Endothelial cell of umbilical vein (primary cell): ENCODE measurements around the gene NT5C3A. TPM values are rescaled to one million over a fixed set of nuclear protein-coding genes. Genes with fewer than 3 reads are reported as not detected.
"Not testable (repeated sequence)": the region's sequence is repeated elsewhere in the genome, so short reads cannot be mapped to it uniquely, and the experiment has no call there.

ENCODE experiments used
- BruUV-seq: library from RNA; stranded (reverse); fragments of 400-500 nt; replicated peaks from 2 replicates; lab custom pipeline; 2021; lab: Mats Ljungman, UMichigan
- CTCF ChIA-PET: fragments of 300-600, 350-600 bp; sonication (Branson Sonifier 250); formaldehyde crosslinking; loops from one replicate; lab custom pipeline; 2021; ENCODE audit warnings: antibody characterized with exemption, inconsistent platforms; lab: Charles Lee
- POLR2A ChIA-PET: fragments of 300-600, 350-600 bp; sonication (Branson Sonifier 250); formaldehyde crosslinking; loops from one replicate; lab custom pipeline; 2021; ENCODE audit warnings: antibody characterized with exemption, inconsistent platforms; lab: Charles Lee
- DNase-seq: peaks from one replicate; pipeline ENCODE4 v3.0.0-alpha.2; 2011; ENCODE audit warnings: low read depth, low spot score
- FAIRE-seq: peaks from 2 replicates; lab custom pipeline; 2011; peaks lifted over from hg19 to GRCh38; lab: Jason Lieb, UNC
- H2AFZ ChIP-seq: 2 replicates; pipeline ENCODE4 v1.6.0; 2012; ENCODE audit warnings: low read depth, low read length, control low read depth, inconsistent platforms
- H3K27ac ChIP-seq: 2 replicates; pipeline ENCODE4 v1.5.1; 2011; ENCODE audit warnings: low read depth, mild to moderate bottlenecking, control low read depth, low read length, moderate library complexity; ENCODE audit not compliant: insufficient read depth
- H3K27me3 ChIP-seq, 2 experiments: 2 replicates each; pipeline versions ENCODE4 v1.6.0 to v1.6.1; 2011; ENCODE audit warnings: low read length in 2 of 2, mixed read lengths in 1 of 2; ENCODE audit not compliant: control insufficient read depth in 2 of 2, insufficient read depth in 2 of 2
- H3K36me3 ChIP-seq, 2 experiments: 2 replicates in 1 of 2; 3 replicates in 1 of 2; pipeline ENCODE4 v1.5.1; 2011; ENCODE audit warnings: low read length in 2 of 2, mild to moderate bottlenecking in 1 of 2, moderate library complexity in 1 of 2; ENCODE audit not compliant: control insufficient read depth in 2 of 2, insufficient read depth in 2 of 2; ENCODE audit errors: extremely low read depth in 1 of 2
- H3K4me1 ChIP-seq: 3 replicates; pipeline ENCODE4 v1.5.1; 2011; ENCODE audit warnings: mild to moderate bottlenecking, low read length; ENCODE audit not compliant: control insufficient read depth, insufficient read depth; ENCODE audit errors: extremely low read depth
- H3K4me2 ChIP-seq: 2 replicates; pipeline ENCODE4 v1.6.1; 2011; ENCODE audit warnings: low read length, control low read depth, mixed read lengths; ENCODE audit not compliant: insufficient read depth
- H3K4me3 ChIP-seq, 3 experiments: fragments of 200-600 bp in 1 of 3; sonication (generic), shearing (Covaris generic) in 1 of 3; replicated peaks in 1 of 3; 2 replicates each; pipeline ENCODE4 v1.5.1; 2011 to 2016; ENCODE audit warnings: control low read depth in 3 of 3, low read length in 3 of 3, mild to moderate bottlenecking in 2 of 3, inconsistent platforms in 1 of 3, low read depth in 1 of 3, moderate library complexity in 1 of 3; ENCODE audit not compliant: insufficient read depth in 1 of 3
- H3K79me2 ChIP-seq: 2 replicates; pipeline ENCODE4 v1.6.0; 2012; ENCODE audit warnings: low read length, inconsistent platforms; ENCODE audit not compliant: control insufficient read depth, insufficient read depth
- H3K9ac ChIP-seq: replicated peaks from 2 replicates; pipeline ENCODE3; 2011; ENCODE audit warnings: low read length, control low read depth; ENCODE audit not compliant: insufficient read depth; ENCODE audit errors: extremely low read depth
- H3K9me1 ChIP-seq: replicated peaks from 3 replicates; pipeline ENCODE4 v1.6.0; 2011; ENCODE audit warnings: mild to moderate bottlenecking, low read length; ENCODE audit not compliant: control insufficient read depth, insufficient read depth; ENCODE audit errors: extremely low read depth
- H3K9me3 ChIP-seq: replicated peaks from 2 replicates; pipeline ENCODE4 v1.5.1; 2012; ENCODE audit warnings: low read length, inconsistent platforms; ENCODE audit not compliant: control insufficient read depth, insufficient read depth
- H4K20me1 ChIP-seq: replicated peaks from 2 replicates; pipeline ENCODE3; 2011; ENCODE audit warnings: mild to moderate bottlenecking, low read length; ENCODE audit not compliant: control insufficient read depth, insufficient read depth; ENCODE audit errors: extremely low read depth
- dilution Hi-C: fragments of 300-500 bp; cut with MboI; formaldehyde crosslinking; loops from one replicate; pipeline ENCODE4 v1.15.0; 2019; ENCODE audit warnings: low sequenced_read_pairs; ENCODE audit not compliant: extremely low pct_ligation_motif_present
- intact Hi-C: fragments of 100-400 bp; cut with micrococcal nuclease; formaldehyde crosslinking; loops from one replicate; pipeline ENCODE4 v1.10.0; 2022
- polyA plus RNA-seq, 4 experiments: library from polyadenylated mRNA; depleted of rRNA in 3 of 4; stranded (reverse) in 3 of 4; unstranded in 1 of 4; fragments of >200 nt; gene quantifications; 2 replicates each; pipeline versions ENCODE4 v1.2.1 to v1.2.3, GENCODE V29; 2011 to 2012; ENCODE audit warnings: missing spikeins in 1 of 4
- total RNA-seq: library from RNA; stranded (reverse); gene quantifications from 2 replicates; pipeline ENCODE4 v1.2.3, GENCODE V29; 2021

Gene NT5C3A
- total and polyA plus RNA-seq, 2 donors (not counting 3 experiments of a cell fraction or from before 2014, with no cell fraction given) = 7.1 to 22.6 TPM

DNA sequence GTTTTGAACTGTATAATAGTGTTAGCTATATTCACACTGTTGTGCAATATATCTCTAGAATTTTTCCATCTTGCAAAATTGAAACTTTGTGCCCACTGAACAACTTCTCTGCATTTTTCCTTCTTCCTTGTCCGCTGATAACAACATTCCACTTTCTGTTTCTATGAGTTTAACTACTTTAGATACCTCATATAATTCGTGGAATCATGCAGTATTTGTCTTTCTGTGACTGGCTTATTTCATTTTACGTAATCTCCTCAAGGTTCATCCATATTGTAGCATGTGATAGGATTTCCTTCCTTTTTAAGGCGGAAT lies 95.4 kb downstream of the NT5C3A start:
- dilution Hi-C loops, FAIRE-seq, DNase-seq, intact Hi-C loops, H3K9me3 ChIP-seq, H3K4me3 ChIP-seq, H3K9ac ChIP-seq, H3K27me3 ChIP-seq, CTCF ChIA-PET, H3K36me3 ChIP-seq, H3K79me2 ChIP-seq, H3K4me1 ChIP-seq, H3K9me1 ChIP-seq, BruUV-seq, POLR2A ChIA-PET, H3K27ac ChIP-seq, H2AFZ ChIP-seq, H4K20me1 ChIP-seq, H3K4me2 ChIP-seq: not testable (repeated sequence)

DNA sequence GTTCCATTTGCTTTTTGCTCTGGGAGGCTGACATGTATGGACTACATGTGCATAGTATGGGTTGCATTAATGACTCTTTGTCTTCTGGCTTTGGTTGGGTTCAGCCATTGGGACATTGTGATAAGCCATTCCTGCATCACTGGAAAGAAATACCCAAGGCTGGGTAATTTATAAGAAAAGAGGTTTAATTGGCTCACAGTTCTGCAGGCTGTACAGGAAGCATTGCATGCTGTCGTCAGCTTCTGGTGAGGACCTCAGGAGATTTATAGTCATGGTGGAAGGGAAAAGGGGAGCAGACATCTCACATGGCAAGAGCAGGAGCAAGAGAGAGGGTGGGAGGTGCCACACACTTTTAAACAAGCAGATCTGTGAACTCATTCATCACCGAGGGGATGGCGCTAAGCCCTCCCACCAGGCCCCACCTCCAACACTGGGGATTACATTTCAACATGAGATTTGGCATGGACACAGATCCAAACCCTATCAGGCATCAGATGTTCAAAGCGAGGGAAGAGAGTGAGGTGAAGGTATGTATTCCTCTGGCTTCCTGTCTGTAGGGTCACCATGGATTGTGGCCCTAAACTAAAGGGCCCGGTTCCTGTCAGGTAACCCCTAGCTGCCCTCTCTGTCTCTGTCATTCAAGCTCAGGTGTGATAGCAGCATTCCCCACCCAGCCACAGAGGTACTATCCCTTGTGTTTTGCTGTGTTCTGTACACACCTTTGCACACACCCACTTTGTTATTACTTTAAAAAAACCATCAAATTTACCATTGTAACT lies 95.9 kb downstream of the NT5C3A start:
- H3K9me3 ChIP-seq, H3K4me1 ChIP-seq, H3K9me1 ChIP-seq, H3K9ac ChIP-seq, H3K36me3 ChIP-seq, H4K20me1 ChIP-seq, H2AFZ ChIP-seq, dilution Hi-C loops, BruUV-seq, H3K4me2 ChIP-seq, H3K4me3 ChIP-seq, intact Hi-C loops, H3K27ac ChIP-seq, H3K79me2 ChIP-seq, DNase-seq, H3K27me3 ChIP-seq: not testable (repeated sequence)
- ChIA-PET CTCF (interaction anchor here (1.8 to 2.3 kb wide), 2 partner anchors 120 to 141 kb away, joined by 4 to 6 read pairs; no protein-coding TSS in a partner anchor), POLR2A (interaction anchor here (0.7 kb wide), 1 partner anchor 85 kb away, joined by 3 read pairs; no protein-coding TSS in a partner anchor)
- FAIRE-seq = peak; percentile 60
